H1 (cell line): ENCODE data around the gene NRP2. TPM values are rescaled to one million over a fixed set of nuclear protein-coding genes. Genes with fewer than 3 reads are reported as not detected.

Experiments used
- CTCF ChIA-PET: fragments of 300-600 bp; sonication (Branson Sonifier 250); formaldehyde crosslinking; loops from one replicate; lab custom pipeline; 2021; ENCODE audit not compliant: partially characterized antibody; lab: Charles Lee
- POLR2A ChIA-PET: fragments of 300-600 bp; sonication (Branson Sonifier 250); formaldehyde crosslinking; loops from one replicate; lab custom pipeline; 2021; ENCODE audit warnings: inconsistent platforms; ENCODE audit not compliant: partially characterized antibody; lab: Charles Lee
- DNase-seq, 2 experiments: peaks; one replicate each; pipeline versions ENCODE4 v3.0.0 to v3.0.0-alpha.2; 2010 to 2022; ENCODE audit warnings: low spot score in 2 of 2, low read depth in 1 of 2, mixed read lengths in 1 of 2
- FAIRE-seq: peaks from 2 replicates; lab custom pipeline; 2011; peaks lifted over from hg19 to GRCh38; lab: Jason Lieb, UNC
- H2AFZ ChIP-seq: 2 replicates; pipeline ENCODE4 v1.8.1; 2012; ENCODE audit warnings: low read length, inconsistent platforms
- H2AK5ac ChIP-seq: 2 replicates; pipeline ENCODE4 v1.6.1; 2013; ENCODE audit warnings: low read depth, low read length
- H2BK120ac ChIP-seq: replicated peaks from 2 replicates; pipeline ENCODE3; 2013; ENCODE audit warnings: low read depth, low read length, inconsistent platforms
- H2BK12ac ChIP-seq: 2 replicates; pipeline ENCODE4 v1.6.1; 2013; ENCODE audit warnings: low read depth, low read length
- H2BK15ac ChIP-seq: 2 replicates; pipeline ENCODE4 v1.6.1; 2013; ENCODE audit warnings: low read length
- H2BK20ac ChIP-seq: 2 replicates; pipeline ENCODE4 v1.6.1; 2013; ENCODE audit warnings: low read length
- H2BK5ac ChIP-seq: 2 replicates; pipeline ENCODE4 v1.6.1; 2013; ENCODE audit warnings: low read depth, low read length
- H3K14ac ChIP-seq: 2 replicates; pipeline ENCODE4 v1.6.1; 2013; ENCODE audit warnings: inconsistent platforms; ENCODE audit not compliant: insufficient read length
- H3K18ac ChIP-seq: 2 replicates; pipeline ENCODE4 v1.6.1; 2013; ENCODE audit warnings: low read length; ENCODE audit errors: extremely low read depth
- H3K23ac ChIP-seq: 2 replicates; pipeline ENCODE4 v1.6.1; 2013; ENCODE audit warnings: inconsistent platforms; ENCODE audit not compliant: insufficient read length
- H3K23me2 ChIP-seq: 2 replicates; pipeline ENCODE4 v1.6.1; 2013; ENCODE audit warnings: low read depth, low read length
- H3K27ac ChIP-seq: 2 replicates; pipeline ENCODE4 v1.6.1; 2011; ENCODE audit warnings: low read depth, low read length, inconsistent platforms
- H3K27me3 ChIP-seq, 4 experiments: replicated peaks in 1 of 4; 1 replicate in 1 of 4; 2 replicates in 3 of 4; pipeline versions ENCODE4 v1.6.1 to v1.8.1; 2011 to 2013; ENCODE audit warnings: low read length in 3 of 4, mild to moderate bottlenecking in 3 of 4, inconsistent platforms in 2 of 4, mixed read lengths in 2 of 4, moderate library complexity in 1 of 4; ENCODE audit not compliant: control insufficient read depth in 3 of 4, insufficient read depth in 3 of 4; ENCODE audit errors: extremely low read depth in 1 of 4
- H3K36me3 ChIP-seq, 4 experiments: 2 replicates each; pipeline versions ENCODE4 v1.6.1 to v1.8.1; 2011 to 2013; ENCODE audit warnings: mild to moderate bottlenecking in 4 of 4, low read length in 3 of 4, moderate library complexity in 2 of 4, control low read depth in 1 of 4, inconsistent platforms in 1 of 4; ENCODE audit not compliant: insufficient read depth in 4 of 4, control insufficient read depth in 2 of 4
- H3K4ac ChIP-seq: replicated peaks from 2 replicates; pipeline ENCODE3; 2013; ENCODE audit warnings: low read length, low read depth, mixed read lengths, inconsistent platforms; ENCODE audit not compliant: insufficient read length
- H3K4me1 ChIP-seq, 4 experiments: replicated peaks in 1 of 4; 1 replicate in 1 of 4; 2 replicates in 3 of 4; pipeline versions ENCODE4 v1.6.1 to v1.8.1; 2011 to 2013; ENCODE audit warnings: low read length in 3 of 4, inconsistent platforms in 2 of 4, mixed read lengths in 1 of 4; ENCODE audit not compliant: insufficient read depth in 4 of 4, control insufficient read depth in 3 of 4
- H3K4me2 ChIP-seq, 2 experiments: 2 replicates each; pipeline versions ENCODE4 v1.6.1 to v1.8.1; 2011 to 2013; ENCODE audit warnings: low read depth in 2 of 2, low read length in 2 of 2, control low read depth in 1 of 2, inconsistent platforms in 1 of 2, mild to moderate bottlenecking in 1 of 2; ENCODE audit not compliant: insufficient read depth in 1 of 2
- H3K4me3 ChIP-seq, 4 experiments: fragments of 200-600, 300-600 bp in 1 of 4; sonication (generic), shearing (Covaris generic), sonication (Bioruptor Twin) in 1 of 4; 2 replicates each; pipeline versions ENCODE4 v1.5.1 to v1.8.1; 2011 to 2016; ENCODE audit warnings: low read length in 4 of 4, low read depth in 3 of 4, control low read depth in 2 of 4, inconsistent platforms in 2 of 4, mild to moderate bottlenecking in 2 of 4, mixed read lengths in 1 of 4, moderate library complexity in 1 of 4; ENCODE audit not compliant: insufficient read depth in 2 of 4; ENCODE audit errors: extremely low read depth in 1 of 4
- H3K56ac ChIP-seq: replicated peaks from 2 replicates; pipeline ENCODE3; 2013; ENCODE audit warnings: low read depth, mild to moderate bottlenecking, mixed read lengths, low read length, inconsistent platforms; ENCODE audit not compliant: insufficient read length
- H3K79me1 ChIP-seq: 2 replicates; pipeline ENCODE4 v1.6.1; 2013; ENCODE audit warnings: low read depth, low read length, control low read depth
- H3K79me2 ChIP-seq, 2 experiments: 2 replicates each; pipeline versions ENCODE4 v1.6.1 to v1.8.1; 2012 to 2013; ENCODE audit warnings: low read length in 2 of 2, mild to moderate bottlenecking in 2 of 2, inconsistent platforms in 1 of 2; ENCODE audit not compliant: insufficient read depth in 2 of 2, control insufficient read depth in 1 of 2
- H3K9ac ChIP-seq, 4 experiments: replicated peaks in 1 of 4; 1 replicate in 1 of 4; 2 replicates in 3 of 4; pipeline versions ENCODE4 v1.6.1 to v1.8.1; 2011 to 2013; ENCODE audit warnings: low read depth in 3 of 4, low read length in 3 of 4, control low read depth in 2 of 4, mild to moderate bottlenecking in 2 of 4, moderate library complexity in 2 of 4, inconsistent platforms in 1 of 4; ENCODE audit errors: extremely low read depth in 1 of 4
- H3K9me3 ChIP-seq, 2 experiments: 2 replicates each; pipeline versions ENCODE4 v1.6.1 to v1.8.1; 2012 to 2013; ENCODE audit warnings: mild to moderate bottlenecking in 2 of 2, moderate library complexity in 2 of 2, control low read depth in 1 of 2, inconsistent platforms in 1 of 2, low read depth in 1 of 2, low read length in 1 of 2, mixed read lengths in 1 of 2; ENCODE audit not compliant: insufficient read depth in 2 of 2
- H4K20me1 ChIP-seq, 2 experiments: replicated peaks in 1 of 2; 2 replicates each; pipeline versions ENCODE3 to v1.8.1; 2011 to 2013; ENCODE audit warnings: inconsistent platforms in 2 of 2, low read length in 2 of 2, mild to moderate bottlenecking in 1 of 2; ENCODE audit not compliant: insufficient read depth in 2 of 2, control insufficient read depth in 1 of 2
- H4K5ac ChIP-seq: 2 replicates; pipeline ENCODE4 v1.6.1; 2013; ENCODE audit warnings: low read length, low read depth, mixed read lengths, inconsistent platforms; ENCODE audit not compliant: insufficient read length
- H4K8ac ChIP-seq: 2 replicates; pipeline ENCODE4 v1.8.0; 2013; ENCODE audit warnings: mild to moderate bottlenecking, moderate library complexity, low read length, inconsistent platforms; ENCODE audit not compliant: insufficient read depth; ENCODE audit errors: extremely low read depth
- H4K91ac ChIP-seq: replicated peaks from 2 replicates; pipeline ENCODE3; 2013; ENCODE audit warnings: low read length, mixed read lengths, inconsistent platforms; ENCODE audit not compliant: insufficient read length
- ASH2L ChIP-seq: fragments of 200-600, 300-600 bp; sonication (generic); IDR thresholded peaks from one replicate; pipeline ENCODE4 v1.7.1; 2017; ENCODE audit warnings: low read length
- BACH1 ChIP-seq: IDR thresholded peaks from 2 replicates; pipeline ENCODE4 v1.6.1; 2012; ENCODE audit warnings: low read length, improper control_type of control experiment
- CEBPB ChIP-seq: IDR thresholded peaks from 2 replicates; pipeline ENCODE4 v1.6.1; 2012; ENCODE audit warnings: low read depth, low read length
- CTBP2 ChIP-seq: IDR thresholded peaks from 2 replicates; pipeline ENCODE4 v1.7.0; 2011; ENCODE audit warnings: borderline replicate concordance, mild to moderate bottlenecking, moderate library complexity, mixed read lengths, low read length; ENCODE audit not compliant: insufficient read depth, insufficient read length
- EGR1 ChIP-seq: IDR thresholded peaks from 2 replicates; pipeline ENCODE4 v1.6.1; 2011; ENCODE audit warnings: low read depth, low read length, borderline replicate concordance
- KDM1A ChIP-seq: fragments of 200-600, 300-600 bp; sonication (generic); IDR thresholded peaks from 2 replicates; pipeline ENCODE4 v1.7.1; 2016; ENCODE audit warnings: mild to moderate bottlenecking, low read length, borderline replicate concordance
- KDM5A ChIP-seq: fragments of 200-600 bp; IDR thresholded peaks from 2 replicates; pipeline ENCODE4 v1.7.1; 2012; ENCODE audit warnings: mild to moderate bottlenecking, low read length, inconsistent platforms, mixed read lengths
- RNF2 ChIP-seq: fragments of 200-900, 300-1000 bp; sonication (generic); IDR thresholded peaks from 2 replicates; pipeline ENCODE4 v1.7.1; 2016; ENCODE audit warnings: borderline replicate concordance, low read depth, mild to moderate bottlenecking, antibody characterized with exemption, low read length; ENCODE audit not compliant: poor library complexity, severe bottlenecking; ENCODE audit errors: missing control alignments
- SAP30 ChIP-seq: fragments of 300-600 bp; sonication (generic); IDR thresholded peaks from 2 replicates; pipeline ENCODE4 v1.7.1; 2012; ENCODE audit warnings: low read length, moderate library complexity, mild to moderate bottlenecking, inconsistent platforms; ENCODE audit not compliant: insufficient read depth, insufficient replicate concordance
- SP2 ChIP-seq: IDR thresholded peaks from 2 replicates; pipeline ENCODE4 v1.6.1; 2012; ENCODE audit warnings: mild to moderate bottlenecking, low read length, inconsistent platforms
- TBP ChIP-seq: IDR thresholded peaks from 2 replicates; pipeline ENCODE4 v1.6.1; 2011; ENCODE audit warnings: low read depth, low read length, improper control_type of control experiment
- WGBS, 2 experiments: shearing (Covaris generic) in 1 of 2; methylation state at CpG; one replicate each; pipeline versions ENCODE4 v1.1.6 to v1.1.7; 2013 to 2015; ENCODE audit warnings: low lambda C conversion rate in 2 of 2, mixed read lengths in 2 of 2, inconsistent platforms in 1 of 2, low coverage in 1 of 2, missing lambda C conversion rate in 1 of 2; ENCODE audit not compliant: insufficient replicate concordance in 2 of 2, insufficient coverage in 1 of 2, insufficient read length in 1 of 2; ENCODE audit errors: extremely low coverage in 1 of 2, missing lambda C conversion rate in 1 of 2; 5-methylcytosine and 5-hydroxymethylcytosine counted together
- polyA plus RNA-seq, 7 experiments: library from polyadenylated mRNA; depleted of rRNA in 3 of 7; stranded (reverse) in 5 of 7; unstranded in 2 of 7; fragments of >200 nt in 5 of 7; fragments of 200-250 nt in 2 of 7; gene quantifications; 1 replicate in 5 of 7; 2 replicates in 1 of 7; 4 replicates in 1 of 7; pipeline versions ENCODE4 v1.2.1 to v1.2.3, GENCODE V29; 2011 to 2013; ENCODE audit warnings: missing spikeins in 2 of 7, mixed read lengths in 2 of 7
- total RNA-seq: library from RNA; stranded (reverse); fragmentation: NEBNext Ultra II Directional; extraction: Animal tissue kit (Norgen Biotek cat#: 25700); gene quantifications from 2 replicates; pipeline ENCODE4 v1.2.1, GENCODE V29; 2021
- TF ChIP-seq, protein P1 (sequence below): IDR thresholded peaks from 2 replicates; pipeline ENCODE4 v1.6.1; 2011; ENCODE audit warnings: low read length, improper control_type of control experiment

Gene NRP2
- total and polyA plus RNA-seq, 2 of the 8 experiments (the other 6 are each of a cell fraction or from before 2014, with no cell fraction given), result 32.0 to 37.8 TPM

DNA sequence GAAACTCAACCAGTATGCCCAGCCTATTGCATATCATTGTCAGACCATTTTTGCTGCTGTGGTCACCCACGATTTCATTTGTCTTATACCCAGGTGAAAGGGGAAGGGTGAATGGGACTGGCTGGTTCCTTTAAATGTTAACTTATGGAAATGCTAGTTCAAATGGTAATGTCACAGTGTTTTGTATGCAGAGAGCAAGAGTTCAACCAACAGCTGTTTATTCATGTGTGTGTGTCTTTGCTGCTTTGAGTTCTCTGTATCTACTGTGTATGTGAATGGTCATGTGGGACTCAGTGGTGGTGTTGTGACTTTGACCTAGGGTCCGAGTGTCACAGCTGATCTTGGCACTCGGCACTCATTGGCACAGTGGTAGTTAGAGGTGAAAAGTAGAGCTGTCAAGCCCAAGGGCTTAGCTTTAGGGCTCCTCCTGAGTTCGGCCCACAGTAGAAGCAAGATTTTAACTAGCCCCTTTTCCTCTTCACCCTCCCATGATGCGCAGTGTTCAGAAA lies 114.6 kb downstream of the NRP2 start:
- Histone ChIP-seq H2AFZ (no peak overlapping the region), H3K23me2 (no peaks in the 10 kb centered on the region), H3K4me2 (peak overlapping the region in 1 of 2 experiments; percentile 15; a peak in 1 of 4 replicates), H3K4me3 (no peak overlapping the region), H4K8ac (no peak overlapping the region), H2BK15ac (no peak overlapping the region), H3K56ac (no peak overlapping the region), H2BK20ac (no peak overlapping the region), H3K27me3 (no peaks in the 10 kb centered on the region), H3K18ac (no peak overlapping the region), H3K36me3 (peaks cover 2 to 33% (median 6%) of the 10 kb centered on the region in 4 experiments; a peak in 4 of 8 replicates), H3K4me1 (peaks cover 0 to 14% (median 4%) of the 10 kb centered on the region in 4 experiments; a peak in 4 of 7 replicates), H4K5ac (no peak overlapping the region), H2BK120ac (no peak overlapping the region), H3K23ac (no peak overlapping the region), H3K9me3 (peaks cover 4 to 11% of the 10 kb centered on the region in 2 experiments), H2BK5ac (no peak overlapping the region), H2BK12ac (peak overlapping the region; percentile 19; the same call in 1 of the 2 replicates), H3K9ac (no peak overlapping the region), H3K4ac (no peak overlapping the region), H3K79me2 (no peaks in the 10 kb centered on the region), H4K91ac (no peak overlapping the region), H3K14ac (no peak overlapping the region), H3K79me1 (no peaks in the 10 kb centered on the region), H4K20me1 (no peaks in the 10 kb centered on the region), H2AK5ac (no peak overlapping the region), H3K27ac (no peak overlapping the region)
- POLR2A ChIA-PET, result no interaction called here
- CTCF ChIA-PET, result interaction anchor here (0.6 to 5.1 kb wide), 5 partner anchors 19 to 129 kb away, joined by 3 to 30 read pairs (median 3); no protein-coding TSS in a partner anchor
- no peak for FAIRE-seq
- DNase-seq, result no peak
- WGBS, 2 experiments, result 76% methylated on average over 5 of the region's 5 CpGs; no CpG with 5 or more reads in 1 of the 2 experiments
- TF ChIP-seq CTBP2 (no peak), RNF2 (no peak), CEBPB (no peak), TBP (no peak), SAP30 (no peak), EGR1 (no peak), SP2 (no peak), ASH2L (no peak), KDM5A (no peak), BACH1 (no peak), KDM1A (no peak)
- TF ChIP-seq, protein P1, sequence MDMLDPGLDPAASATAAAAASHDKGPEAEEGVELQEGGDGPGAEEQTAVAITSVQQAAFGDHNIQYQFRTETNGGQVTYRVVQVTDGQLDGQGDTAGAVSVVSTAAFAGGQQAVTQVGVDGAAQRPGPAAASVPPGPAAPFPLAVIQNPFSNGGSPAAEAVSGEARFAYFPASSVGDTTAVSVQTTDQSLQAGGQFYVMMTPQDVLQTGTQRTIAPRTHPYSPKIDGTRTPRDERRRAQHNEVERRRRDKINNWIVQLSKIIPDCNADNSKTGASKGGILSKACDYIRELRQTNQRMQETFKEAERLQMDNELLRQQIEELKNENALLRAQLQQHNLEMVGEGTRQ, result no peak
